Stimulated activated CD8-positive, alpha-beta memory T cell treated with anti-CD3 and anti-CD28 coated beads, Interleukin-4, amount 100 ng/mL, for 24 hours (primary cell): ENCODE results near the gene ABL2.
"Not testable (repeated sequence)": the region's sequence is repeated elsewhere in the genome, so short reads cannot be mapped to it uniquely, and the experiment has no call there.

Experiments
- DNase-seq: peaks from one replicate; pipeline ENCODE4 v3.0.0-alpha.2; 2020; ENCODE audit warnings: low read depth

ABL2 gene

DNA sequence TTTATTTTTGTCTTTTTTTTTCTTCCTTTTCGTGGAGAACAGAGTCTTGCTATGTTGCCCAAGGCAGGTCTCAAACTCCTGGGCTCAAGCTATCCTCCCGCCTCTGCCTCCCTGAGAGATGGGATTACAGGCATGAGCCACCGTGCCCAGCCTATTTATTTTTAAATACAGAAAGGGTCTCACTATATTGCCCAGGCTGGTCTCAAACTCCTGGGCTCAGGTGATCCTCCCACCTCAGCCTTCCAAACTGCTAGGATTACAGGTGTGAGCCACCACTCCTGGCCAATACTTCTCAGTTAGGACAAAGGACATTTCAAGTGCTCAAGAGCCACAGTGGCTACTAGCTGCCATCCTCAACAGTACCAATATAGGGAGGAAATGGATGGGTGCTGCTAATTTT, 16.2 kb downstream of the ABL2 start:
- DNase-seq, result not testable (repeated sequence)

DNA sequence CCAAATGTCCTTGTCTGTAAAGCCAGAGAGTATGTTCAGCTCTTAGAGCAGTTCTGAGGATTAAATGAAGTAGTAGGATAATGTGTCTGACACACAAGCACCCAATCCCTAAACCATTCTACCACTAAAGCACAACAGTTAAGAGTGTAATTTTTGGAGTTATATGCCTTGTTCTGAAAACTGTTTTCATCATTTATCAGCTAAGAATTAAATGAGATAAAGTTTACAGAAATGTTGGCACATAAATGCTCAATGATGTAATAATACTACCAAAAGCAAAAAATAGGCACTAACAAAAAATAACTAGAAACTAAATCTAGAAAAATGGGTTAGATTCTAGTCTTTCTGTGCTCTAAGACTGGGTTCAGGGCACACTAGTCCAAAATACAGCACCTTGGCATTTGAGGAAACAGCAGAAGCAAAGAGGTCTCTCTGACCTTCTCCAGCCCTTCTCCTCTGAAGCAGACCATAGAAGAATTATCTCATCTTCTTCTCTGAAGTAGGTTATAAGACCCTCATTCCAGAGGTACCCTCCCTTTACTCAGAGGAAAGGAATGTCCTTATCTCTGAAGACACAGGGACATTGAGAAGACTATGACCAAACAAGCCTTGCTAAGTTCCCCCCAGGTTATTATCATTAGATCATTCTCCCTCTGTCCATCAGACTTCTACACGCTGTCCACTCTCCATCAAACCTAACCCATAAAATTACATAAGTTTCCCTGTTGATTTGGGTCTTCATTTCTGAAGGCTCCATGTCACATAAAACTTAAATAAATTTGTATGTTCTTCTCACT, 20.6 kb downstream of the ABL2 start:
- no peak for DNase-seq

DNA sequence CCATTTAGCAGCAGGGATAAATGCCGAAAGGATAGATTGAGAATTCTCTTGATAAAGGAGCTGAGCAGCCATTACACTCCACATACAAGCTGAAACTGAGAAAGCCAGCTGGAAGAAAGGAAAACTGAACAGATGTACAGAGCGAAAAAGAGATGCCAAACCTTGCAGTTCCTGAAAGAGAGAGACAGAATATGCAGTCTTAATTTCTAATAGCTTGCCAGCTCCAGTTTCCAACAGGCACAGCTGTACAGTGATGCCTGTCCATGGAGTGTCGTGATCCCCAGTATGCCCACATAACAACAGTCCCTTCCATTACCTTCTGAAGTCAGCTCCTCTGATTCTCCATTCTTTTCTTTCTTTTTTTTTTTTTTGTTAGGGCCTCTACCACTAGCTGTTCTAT, 22.7 kb downstream of the ABL2 start:
- no peak for DNase-seq

DNA sequence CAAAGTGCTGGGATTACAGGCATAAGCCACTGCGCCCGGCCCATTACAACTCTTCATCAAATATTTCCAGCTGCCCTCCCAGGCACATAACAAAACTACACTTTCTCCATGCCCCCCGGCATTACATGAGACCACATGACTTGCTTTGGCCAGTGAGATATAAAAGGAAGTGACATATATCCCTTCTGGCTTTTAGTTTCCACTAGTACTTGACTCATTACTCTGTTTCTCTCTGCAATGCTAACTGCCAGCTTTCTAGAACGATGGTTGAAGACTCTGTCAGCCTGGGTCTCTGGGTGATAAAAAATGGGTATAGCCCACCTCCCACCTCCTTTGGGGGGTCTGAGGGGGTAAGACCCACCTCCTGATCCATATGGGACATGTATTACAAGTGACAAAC, 24.2 kb downstream of the ABL2 start:
- no peak for DNase-seq

DNA sequence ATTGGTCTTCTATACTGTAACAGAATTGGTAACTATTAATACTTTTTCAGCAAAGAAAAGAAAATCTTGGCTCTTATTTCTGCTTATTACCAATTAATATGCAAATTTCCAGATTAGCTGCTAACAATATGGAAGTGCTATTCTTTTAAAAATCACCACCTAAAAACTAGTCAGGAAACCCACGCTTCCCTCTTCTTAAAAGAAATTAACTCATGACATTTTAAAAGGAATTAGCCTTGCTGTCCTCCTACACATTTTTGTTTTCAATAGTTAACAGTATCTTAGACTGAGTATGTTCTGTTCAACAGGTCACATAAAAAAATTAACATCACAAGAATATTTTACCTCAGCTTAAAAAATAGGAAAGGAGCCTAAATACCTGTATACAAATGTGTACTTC, 27.3 kb downstream of the ABL2 start:
- DNase-seq, result no peak

DNA sequence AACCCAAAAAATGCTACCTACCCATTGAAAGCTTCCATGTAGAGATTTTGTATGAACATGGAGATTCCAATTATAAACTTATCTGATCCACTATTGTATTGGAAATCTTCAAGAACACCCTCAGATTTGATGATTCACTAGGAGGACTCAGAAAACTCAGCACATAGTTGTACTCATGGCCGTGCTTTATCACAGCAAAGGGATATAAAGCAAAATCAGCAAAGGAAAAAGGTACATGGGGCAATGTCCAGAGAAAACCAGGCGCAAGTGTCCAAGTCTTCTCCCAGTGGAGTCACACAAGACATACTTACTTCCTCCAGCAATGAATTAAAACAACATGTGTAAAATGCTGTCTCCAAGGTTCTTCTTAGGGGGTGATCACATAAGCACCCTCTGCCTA, 28.9 kb downstream of the ABL2 start:
- DNase-seq, result no peak

DNA sequence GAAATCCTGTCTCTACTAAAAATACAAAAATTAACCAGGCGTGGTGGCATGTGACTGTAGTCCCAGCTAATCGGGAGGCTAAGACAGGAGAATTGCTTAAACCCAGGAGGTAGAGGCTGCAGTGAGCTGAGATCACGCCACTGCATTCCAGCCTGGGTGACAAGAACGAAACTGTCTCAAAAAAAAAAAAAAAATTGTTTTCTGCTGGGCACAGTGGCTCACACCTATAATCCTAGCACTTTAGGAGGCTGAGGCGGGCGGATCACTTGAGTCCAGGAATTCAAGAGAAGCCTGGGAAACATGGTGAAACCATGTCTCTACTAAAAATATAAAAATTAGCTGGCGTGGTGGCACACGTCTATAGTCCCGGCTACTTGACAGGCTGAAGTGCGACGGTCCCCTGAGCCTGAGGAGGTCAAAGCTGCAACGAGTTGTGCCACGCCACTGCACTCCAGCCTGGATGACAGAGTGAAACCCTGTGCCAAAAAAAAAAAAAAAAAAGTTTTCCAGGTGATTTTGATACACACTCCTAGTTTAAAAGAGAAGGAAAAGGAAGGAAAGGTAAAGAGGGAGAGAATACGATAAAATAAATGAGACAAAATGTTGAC, 31.7 kb downstream of the ABL2 start:
- no peak for DNase-seq

DNA sequence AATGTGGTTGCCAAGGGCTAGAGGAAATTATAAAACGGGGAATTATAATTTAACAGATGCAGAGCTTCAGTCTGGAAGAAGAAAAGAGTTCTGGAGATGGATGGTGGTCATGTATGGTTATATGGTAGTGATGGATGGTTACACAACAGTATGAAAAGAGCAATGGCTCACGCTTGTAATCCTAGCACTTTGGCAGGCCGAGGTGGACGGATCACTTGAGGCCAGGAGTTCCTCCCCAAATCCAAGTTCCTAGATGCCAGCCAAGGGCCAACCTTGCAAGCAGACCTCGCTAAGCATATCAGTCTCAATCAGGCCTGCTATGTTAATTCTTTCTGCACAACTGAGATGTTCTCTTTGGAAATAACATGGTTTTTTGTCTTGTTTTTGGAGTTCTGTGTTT, 33.6 kb downstream of the ABL2 start:
- DNase-seq, result not testable (repeated sequence)

DNA sequence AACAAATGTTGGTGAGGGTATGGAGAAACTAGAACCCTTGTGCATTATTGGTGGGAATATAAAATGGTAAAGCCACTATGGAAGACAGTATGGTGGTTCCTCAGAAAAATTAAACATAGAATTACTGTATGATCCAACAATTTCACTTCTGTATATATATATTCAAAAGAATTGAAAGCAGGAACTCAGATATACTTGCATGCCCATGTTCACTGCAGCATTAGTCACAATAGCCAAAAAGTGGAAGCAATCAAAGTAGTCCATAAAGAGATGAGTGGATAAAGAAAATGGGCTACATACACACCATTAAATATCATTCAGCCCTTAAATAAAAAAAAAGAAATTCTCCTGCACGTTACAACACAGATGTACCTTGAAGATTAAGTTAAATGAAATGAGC, 34.1 kb downstream of the ABL2 start:
- DNase-seq, result no peak

DNA sequence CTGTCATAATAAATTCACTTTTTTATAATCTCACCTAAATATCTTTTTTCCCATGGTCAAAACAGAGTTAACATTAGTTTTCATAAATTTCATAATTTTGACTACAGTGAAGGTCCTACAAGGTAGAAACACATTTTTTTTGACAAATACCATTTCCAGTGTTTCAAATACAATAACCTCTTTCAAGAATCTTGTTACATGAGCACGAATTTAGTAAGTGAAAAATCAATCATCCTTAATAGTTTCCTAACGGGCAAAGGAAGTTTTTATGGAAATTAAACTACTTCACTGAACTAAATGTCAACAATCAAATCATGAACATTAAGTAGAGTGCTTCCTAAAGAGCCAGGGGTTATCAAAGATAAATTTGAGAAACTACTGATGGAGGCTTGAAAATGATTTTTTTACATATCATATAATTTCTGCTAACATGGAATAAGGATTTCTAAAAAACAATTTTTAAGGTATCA, 35.4 kb downstream of the ABL2 start:
- no peak for DNase-seq

DNA sequence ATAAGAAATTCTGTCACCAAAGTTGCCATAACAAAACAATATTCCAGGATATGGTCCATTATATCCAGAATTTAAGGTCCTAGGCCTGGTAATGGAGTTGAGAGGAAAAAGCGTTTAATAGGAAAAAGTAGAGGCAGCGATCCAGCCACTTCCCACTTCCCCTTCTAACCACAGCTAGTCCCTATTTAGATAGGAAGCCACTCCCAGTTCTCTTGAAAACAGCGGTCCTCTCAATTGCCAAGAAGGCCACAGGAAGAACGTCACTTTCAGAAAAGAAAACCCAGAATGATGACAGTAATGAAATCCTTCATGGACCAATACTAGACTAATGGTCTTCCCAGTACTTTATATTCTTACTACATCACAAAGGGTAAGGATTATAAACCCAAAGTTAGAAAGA, 38.6 kb downstream of the ABL2 start:
- no peak for DNase-seq

DNA sequence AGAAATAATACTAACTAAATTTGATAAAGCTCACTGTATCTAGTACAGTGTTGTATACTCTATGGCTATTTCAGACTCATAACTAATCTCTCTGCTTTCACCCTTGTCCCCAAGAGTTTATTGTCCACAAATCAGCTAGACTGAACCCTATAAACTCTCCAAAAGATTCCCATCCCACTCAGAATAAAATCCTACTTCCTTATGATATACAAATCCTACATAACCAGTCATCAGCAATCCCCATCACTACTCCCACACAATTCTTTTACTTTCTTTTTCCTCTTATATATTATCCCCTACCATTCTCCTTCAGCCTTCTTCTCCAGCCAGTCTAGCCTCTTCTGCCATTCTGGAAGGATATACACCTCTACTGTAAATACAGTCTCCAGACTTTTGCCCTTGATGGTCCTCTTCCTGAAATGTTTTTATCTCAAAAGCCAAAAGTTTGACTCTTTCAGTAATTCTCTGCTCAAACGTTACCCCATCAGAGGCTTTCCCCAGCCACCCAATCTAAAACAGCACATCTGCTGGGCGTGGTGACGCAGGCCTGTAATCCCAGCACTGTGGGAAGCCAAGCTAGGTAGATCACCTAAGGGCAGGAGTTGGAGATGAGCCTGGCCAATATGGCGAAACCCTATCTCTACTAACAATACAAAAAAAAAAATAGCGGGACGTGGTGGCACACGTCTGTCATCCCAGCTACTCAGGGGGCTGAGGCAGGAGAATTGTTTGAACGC, 41.6 kb downstream of the ABL2 start:
- no peak for DNase-seq

DNA sequence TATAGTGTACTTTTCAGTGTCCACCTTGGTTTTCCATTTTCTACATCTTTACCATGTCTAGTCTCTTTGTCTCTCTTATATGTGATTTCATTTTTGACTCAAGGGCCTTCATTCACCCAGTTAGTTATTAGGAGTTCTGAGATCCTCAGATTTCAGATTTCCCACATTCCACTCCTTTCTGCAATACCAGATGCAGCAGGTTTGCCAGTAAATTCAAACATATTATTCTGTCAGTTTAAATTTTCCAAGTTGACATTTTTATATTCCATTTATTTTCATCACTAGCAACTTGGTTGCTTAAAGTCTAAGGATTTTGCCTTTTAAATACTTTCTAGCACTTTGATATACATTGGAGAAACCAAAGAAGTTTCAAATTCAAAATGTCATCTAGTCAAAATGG, 42.4 kb downstream of the ABL2 start:
- DNase-seq, result no peak

DNA sequence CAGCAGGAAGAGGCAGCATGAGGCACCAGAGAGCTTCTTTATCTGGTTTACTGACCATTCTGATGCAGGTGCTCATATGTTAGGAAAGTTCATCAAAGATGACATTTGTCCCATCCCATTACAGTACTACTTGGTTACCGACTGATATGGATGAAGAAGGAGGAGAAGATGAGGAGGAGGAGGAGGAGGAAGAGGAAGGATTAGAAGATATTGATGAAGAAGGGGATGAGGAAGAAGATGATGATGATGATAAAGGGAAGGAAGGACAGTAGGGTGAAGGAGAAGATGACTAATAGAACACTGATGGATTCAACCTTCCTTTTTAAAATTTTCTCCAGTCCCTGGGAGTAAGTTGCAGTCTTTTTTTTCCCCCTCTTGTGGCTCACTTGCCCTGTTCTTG, 45.1 kb downstream of the ABL2 start:
- DNase-seq, result no peak

DNA sequence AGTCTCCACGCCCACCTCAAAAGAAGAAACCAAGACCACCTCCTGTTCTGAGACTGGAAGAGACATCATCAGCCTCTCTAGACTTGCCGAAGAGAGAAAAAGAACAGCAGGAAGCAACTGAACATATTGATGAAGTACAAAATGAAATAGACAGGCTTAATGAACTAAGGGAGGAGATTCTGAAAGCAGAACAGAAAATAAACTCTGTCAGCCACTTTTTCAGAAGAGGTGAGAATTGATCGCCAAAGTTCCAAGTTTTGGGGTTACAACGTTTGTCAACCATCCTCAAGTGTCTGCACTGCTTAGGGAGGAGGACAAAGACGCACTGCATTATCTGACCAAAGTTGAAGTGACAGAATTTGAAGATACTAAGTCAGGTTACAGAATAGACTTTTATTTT, 45.6 kb downstream of the ABL2 start:
- DNase-seq, result no peak

DNA sequence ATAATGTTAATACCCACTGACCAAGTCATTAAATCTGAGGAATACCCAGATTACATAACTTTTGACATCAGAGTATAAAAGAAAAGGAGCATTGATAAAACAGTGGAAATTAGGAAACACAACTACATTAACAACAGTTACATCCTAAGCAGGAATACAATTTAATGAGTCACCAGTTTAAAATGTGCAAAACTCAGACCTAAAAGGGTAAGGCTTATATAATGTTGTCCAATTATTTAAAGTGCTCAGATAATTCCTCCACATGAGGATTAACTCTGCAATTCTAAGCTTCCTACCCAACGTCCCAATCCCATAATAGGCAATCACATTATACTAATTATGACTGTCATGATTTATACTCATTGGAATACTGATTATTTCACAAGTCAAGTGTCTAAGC, 50.5 kb downstream of the ABL2 start:
- DNase-seq, result no peak

DNA sequence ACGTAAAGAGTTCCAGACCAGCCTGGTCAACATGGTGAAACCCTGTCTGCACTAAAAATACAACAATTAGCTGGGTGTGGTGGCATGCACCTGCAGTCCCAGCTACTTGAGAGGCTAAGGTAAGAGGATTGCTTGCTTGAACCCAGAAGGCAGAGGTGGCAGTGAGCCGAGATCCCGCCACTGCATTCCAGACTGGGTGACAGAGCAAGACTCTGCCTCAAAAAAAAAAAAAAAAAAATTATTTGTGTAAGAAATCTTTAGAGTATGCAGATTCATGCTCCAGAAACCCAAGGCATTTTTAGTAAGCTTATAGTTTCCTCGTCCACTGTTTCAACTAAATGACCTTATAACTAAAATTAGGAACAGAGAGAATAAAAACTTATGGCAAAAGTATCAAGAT, 51.3 kb downstream of the ABL2 start:
- no peak for DNase-seq

DNA sequence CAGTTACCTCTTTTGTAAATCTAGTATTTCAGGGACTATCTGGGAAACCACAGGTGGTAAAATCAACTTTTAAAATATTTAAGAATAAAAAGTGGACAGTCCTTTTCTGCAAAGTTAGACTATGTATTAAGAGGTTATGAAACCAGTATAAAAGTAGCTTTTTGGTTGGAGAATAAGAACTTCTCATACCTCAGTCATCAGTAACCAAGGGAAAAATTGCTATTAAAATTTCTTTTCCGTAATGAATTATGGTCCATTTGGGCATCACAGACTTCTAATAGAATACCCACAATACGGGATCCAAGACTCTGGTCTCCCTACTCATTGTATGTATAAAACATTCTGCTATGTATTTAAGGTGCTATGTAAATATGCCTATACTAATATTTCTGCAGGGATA, 51.9 kb downstream of the ABL2 start:
- DNase-seq, result no peak

DNA sequence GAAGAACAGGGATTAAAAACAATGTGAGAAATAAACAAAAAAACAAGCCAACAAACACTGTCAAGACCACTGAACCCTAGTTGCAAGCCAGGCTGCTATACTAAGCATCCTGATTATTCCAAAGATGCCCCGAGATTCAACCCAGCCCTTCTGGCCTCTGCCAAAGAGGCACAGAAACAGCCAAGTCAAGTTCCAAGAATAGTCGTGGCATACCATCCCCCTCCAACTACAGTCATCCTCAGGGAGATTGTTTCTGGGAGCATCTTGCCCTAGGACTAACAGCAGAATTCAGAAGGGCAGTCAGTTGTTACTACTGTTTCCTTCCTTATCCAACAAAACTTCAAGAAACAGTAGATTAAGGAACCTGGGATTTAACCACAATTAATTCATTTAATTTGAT, 52.3 kb downstream of the ABL2 start:
- DNase-seq, result no peak

DNA sequence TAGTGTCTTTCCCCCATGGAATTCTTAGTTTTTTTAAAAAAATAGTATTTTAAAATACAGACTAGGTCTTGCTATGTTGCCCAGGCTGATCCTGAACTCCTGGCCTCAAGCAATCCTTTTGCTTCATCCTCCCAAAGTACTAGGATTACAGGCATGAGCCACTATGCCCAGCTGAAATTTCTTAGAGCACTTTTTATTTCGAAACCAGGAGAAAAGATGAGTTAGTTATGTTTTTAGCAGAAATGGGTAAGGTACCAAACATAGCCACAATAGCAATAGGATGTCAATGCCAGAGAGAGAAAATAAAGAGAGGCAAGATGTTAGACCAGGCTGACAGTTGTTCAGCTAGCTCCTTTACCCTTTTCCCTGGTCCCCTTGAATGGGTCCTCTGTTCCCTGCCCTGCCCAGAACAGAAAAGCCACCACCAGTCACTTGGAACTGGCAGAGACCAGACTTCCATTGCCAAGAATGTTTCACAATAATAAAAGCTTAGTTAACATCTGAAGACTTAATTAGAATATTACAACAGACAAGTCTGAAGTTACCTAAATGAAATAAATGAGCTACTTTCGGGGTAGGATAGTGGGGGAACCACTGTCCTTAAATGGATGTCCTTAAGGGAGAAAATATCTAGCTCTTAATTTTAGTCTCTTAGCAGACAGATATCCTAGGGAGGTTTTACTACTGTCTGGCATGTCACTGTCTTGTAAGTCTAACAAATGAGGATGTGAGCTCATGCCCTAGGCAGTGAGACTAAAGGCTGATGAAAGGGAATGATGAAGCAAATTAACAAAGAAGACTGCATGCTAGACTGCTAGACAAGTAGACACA, 54.3 kb downstream of the ABL2 start:
- DNase-seq, result no peak

DNA sequence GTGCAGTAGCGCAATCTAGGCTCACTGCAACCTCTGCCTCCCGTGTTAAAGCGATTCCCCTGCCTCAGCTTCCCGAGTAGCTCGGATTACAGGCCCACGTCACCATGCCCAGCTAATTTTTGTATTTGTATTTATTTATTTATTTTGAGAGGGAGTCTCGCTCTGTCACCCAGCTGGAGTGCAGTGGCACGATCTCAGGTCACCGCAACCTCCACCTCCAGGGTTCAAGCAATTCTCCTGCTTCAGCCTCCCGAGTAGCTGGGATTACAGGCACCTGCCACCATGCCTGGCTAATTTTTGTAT, 59.1 kb downstream of the ABL2 start:
- not testable (repeated sequence) for DNase-seq

DNA sequence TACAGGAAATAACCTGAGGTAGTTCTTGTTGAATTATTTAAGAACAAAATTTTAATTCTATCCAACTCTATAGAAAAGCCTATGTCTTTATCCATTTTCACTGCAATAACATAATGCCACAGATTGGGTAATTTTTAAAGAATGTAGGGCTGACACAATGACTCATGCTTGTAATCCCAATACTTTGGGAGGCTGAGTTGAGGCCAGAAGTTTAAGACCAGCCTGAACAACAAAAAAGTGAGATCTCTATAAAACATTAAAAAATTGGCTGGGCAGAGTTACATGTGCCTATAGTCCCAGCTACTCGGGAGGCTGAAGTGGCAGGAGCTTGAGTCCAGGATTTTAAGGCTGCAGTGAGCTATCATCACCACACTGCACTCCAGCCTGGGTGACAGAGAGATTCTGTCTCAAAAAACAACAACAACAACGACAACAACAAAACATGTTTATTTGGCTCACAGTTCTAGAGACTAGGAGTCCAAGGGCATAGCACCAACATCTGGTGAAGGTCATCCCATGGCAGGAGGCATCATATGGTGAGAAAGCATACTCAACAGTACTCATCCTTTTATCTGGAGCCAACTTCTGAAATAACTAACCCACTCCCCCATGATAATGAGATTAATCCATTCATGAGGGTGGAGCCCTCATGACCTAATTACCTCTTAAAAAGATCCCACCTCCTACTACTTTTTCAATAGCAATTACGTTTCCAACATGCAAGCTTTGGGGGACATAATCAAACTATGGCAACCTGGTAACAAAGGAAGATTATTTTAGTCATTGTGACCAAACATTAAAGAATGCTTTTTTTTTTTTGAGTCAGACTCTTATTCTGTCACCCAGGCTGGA, 59.6 kb downstream of the ABL2 start:
- no peak for DNase-seq
